ENCODE data around the gene WDR1.

DNA sequence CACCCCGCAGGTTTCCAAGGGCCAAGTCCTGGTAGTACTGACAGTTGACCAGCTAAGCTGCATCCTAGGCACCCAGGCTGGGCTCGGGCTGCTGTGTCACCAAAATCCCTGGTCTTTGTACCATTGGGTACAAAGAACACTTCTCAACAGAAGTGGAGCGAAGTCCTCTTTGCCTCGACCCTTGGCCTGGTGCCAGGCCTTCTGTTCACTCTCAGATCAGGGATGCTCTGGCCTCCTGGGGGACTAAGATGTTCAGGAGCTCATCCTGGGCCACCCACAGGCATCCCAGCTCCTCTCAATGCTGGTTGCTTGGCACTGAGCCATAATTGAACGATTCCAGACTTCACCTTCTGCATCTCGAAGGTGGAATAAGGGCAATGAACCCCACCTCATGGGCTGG, 81.5 kb downstream of the WDR1 start:
- no peak for TF ChIP-seq ZFP3 (CRISPR knock-in tag; IDR thresholded peaks at IDR 0.05)
- TF ChIP-seq, protein P1, sequence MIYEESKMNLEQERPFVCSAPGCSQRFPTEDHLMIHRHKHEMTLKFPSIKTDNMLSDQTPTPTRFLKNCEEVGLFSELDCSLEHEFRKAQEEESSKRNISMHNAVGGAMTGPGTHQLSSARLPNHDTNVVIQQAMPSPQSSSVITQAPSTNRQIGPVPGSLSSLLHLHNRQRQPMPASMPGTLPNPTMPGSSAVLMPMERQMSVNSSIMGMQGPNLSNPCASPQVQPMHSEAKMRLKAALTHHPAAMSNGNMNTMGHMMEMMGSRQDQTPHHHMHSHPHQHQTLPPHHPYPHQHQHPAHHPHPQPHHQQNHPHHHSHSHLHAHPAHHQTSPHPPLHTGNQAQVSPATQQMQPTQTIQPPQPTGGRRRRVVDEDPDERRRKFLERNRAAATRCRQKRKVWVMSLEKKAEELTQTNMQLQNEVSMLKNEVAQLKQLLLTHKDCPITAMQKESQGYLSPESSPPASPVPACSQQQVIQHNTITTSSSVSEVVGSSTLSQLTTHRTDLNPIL (CRISPR knock-in tag; IDR thresholded peaks at IDR 0.05; ENCODE audit: low read depth) = no peak
- TF ChIP-seq TCF4 (CRISPR knock-in tag; IDR thresholded peaks at IDR 0.05; ENCODE audit: borderline replicate concordance) = no peak
- no peak for TF ChIP-seq ARNTL (CRISPR knock-in tag; IDR thresholded peaks at IDR 0.05; ENCODE audit: borderline replicate concordance, low read depth)
- TF ChIP-seq, protein P2, sequence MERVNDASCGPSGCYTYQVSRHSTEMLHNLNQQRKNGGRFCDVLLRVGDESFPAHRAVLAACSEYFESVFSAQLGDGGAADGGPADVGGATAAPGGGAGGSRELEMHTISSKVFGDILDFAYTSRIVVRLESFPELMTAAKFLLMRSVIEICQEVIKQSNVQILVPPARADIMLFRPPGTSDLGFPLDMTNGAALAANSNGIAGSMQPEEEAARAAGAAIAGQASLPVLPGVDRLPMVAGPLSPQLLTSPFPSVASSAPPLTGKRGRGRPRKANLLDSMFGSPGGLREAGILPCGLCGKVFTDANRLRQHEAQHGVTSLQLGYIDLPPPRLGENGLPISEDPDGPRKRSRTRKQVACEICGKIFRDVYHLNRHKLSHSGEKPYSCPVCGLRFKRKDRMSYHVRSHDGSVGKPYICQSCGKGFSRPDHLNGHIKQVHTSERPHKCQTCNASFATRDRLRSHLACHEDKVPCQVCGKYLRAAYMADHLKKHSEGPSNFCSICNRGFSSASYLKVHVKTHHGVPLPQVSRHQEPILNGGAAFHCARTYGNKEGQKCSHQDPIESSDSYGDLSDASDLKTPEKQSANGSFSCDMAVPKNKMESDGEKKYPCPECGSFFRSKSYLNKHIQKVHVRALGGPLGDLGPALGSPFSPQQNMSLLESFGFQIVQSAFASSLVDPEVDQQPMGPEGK (CRISPR knock-in tag; IDR thresholded peaks at IDR 0.05; ENCODE audit: borderline replicate concordance) = no peak
- TF ChIP-seq, protein P3, sequence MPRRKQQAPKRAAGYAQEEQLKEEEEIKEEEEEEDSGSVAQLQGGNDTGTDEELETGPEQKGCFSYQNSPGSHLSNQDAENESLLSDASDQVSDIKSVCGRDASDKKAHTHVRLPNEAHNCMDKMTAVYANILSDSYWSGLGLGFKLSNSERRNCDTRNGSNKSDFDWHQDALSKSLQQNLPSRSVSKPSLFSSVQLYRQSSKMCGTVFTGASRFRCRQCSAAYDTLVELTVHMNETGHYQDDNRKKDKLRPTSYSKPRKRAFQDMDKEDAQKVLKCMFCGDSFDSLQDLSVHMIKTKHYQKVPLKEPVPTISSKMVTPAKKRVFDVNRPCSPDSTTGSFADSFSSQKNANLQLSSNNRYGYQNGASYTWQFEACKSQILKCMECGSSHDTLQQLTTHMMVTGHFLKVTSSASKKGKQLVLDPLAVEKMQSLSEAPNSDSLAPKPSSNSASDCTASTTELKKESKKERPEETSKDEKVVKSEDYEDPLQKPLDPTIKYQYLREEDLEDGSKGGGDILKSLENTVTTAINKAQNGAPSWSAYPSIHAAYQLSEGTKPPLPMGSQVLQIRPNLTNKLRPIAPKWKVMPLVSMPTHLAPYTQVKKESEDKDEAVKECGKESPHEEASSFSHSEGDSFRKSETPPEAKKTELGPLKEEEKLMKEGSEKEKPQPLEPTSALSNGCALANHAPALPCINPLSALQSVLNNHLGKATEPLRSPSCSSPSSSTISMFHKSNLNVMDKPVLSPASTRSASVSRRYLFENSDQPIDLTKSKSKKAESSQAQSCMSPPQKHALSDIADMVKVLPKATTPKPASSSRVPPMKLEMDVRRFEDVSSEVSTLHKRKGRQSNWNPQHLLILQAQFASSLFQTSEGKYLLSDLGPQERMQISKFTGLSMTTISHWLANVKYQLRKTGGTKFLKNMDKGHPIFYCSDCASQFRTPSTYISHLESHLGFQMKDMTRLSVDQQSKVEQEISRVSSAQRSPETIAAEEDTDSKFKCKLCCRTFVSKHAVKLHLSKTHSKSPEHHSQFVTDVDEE (CRISPR knock-in tag; IDR thresholded peaks at IDR 0.05) = no peak
- TF ChIP-seq, protein P4, sequence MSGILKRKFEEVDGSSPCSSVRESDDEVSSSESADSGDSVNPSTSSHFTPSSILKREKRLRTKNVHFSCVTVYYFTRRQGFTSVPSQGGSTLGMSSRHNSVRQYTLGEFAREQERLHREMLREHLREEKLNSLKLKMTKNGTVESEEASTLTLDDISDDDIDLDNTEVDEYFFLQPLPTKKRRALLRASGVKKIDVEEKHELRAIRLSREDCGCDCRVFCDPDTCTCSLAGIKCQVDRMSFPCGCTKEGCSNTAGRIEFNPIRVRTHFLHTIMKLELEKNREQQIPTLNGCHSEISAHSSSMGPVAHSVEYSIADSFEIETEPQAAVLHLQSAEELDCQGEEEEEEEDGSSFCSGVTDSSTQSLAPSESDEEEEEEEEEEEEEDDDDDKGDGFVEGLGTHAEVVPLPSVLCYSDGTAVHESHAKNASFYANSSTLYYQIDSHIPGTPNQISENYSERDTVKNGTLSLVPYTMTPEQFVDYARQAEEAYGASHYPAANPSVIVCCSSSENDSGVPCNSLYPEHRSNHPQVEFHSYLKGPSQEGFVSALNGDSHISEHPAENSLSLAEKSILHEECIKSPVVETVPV (CRISPR knock-in tag; IDR thresholded peaks at IDR 0.05) = no peak
- TF ChIP-seq ZC3H10 (CRISPR knock-in tag; IDR thresholded peaks at IDR 0.05) = no peak
- TF ChIP-seq, protein P5, sequence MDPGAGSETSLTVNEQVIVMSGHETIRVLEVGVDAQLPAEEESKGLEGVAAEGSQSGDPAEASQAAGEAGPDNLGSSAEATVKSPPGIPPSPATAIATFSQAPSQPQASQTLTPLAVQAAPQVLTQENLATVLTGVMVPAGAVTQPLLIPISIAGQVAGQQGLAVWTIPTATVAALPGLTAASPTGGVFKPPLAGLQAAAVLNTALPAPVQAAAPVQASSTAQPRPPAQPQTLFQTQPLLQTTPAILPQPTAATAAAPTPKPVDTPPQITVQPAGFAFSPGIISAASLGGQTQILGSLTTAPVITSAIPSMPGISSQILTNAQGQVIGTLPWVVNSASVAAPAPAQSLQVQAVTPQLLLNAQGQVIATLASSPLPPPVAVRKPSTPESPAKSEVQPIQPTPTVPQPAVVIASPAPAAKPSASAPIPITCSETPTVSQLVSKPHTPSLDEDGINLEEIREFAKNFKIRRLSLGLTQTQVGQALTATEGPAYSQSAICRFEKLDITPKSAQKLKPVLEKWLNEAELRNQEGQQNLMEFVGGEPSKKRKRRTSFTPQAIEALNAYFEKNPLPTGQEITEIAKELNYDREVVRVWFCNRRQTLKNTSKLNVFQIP (CRISPR knock-in tag; IDR thresholded peaks at IDR 0.05; ENCODE audit: borderline replicate concordance, low read depth) = no peak
- no peak for TF ChIP-seq BACH2 (CRISPR knock-in tag; IDR thresholded peaks at IDR 0.05; ENCODE audit: borderline replicate concordance)
